Ramos (cell line): ENCODE measurements around the gene GRK3.

Experiments used
- in situ Hi-C: fragments of 300-500 bp; cut with MboI; formaldehyde crosslinking; loops from one replicate; pipeline ENCODE4 v1.14.3; 2022; ENCODE audit warnings: low sequenced_read_pairs; ENCODE audit not compliant: unreplicated experiment

Gene GRK3

GRCh38 chr22:25749420-25750169, 185.1 kb downstream of the GRK3 start:
- in situ Hi-C loops, result no loop called here

- in situ Hi-C loops, result no loop called here
Observed at GRCh38 chr22:25750569-25751173, 186.2 kb downstream of the GRK3 start.

- in situ Hi-C loops, result no loop called here
Observed at GRCh38 chr22:25751174-25751581, 186.7 kb downstream of the GRK3 start.

GRCh38 chr22:25752615-25753214, 188.2 kb downstream of the GRK3 start:
- in situ Hi-C loops, result no loop called here

GRCh38 chr22:25753252-25753651, 188.8 kb downstream of the GRK3 start:
- in situ Hi-C loops, result no loop called here

- in situ Hi-C loops, result no loop called here
Observed at GRCh38 chr22:25754527-25755202, 190.2 kb downstream of the GRK3 start.

- in situ Hi-C loops, result no loop called here
Observed at GRCh38 chr22:25757686-25758085, 193.2 kb downstream of the GRK3 start.

- in situ Hi-C loops, result no loop called here
Observed at GRCh38 chr22:25758316-25758715, 193.8 kb downstream of the GRK3 start.

- in situ Hi-C loops, result no loop called here
Observed at GRCh38 chr22:25759825-25760231, 195.4 kb downstream of the GRK3 start.

GRCh38 chr22:25760294-25760693, 195.8 kb downstream of the GRK3 start:
- in situ Hi-C loops, result no loop called here

- in situ Hi-C loops, result no loop called here
Observed at GRCh38 chr22:25760848-25761595, 196.5 kb downstream of the GRK3 start.

- in situ Hi-C loops, result no loop called here
Observed at GRCh38 chr22:25762147-25762546, 197.7 kb downstream of the GRK3 start.

- in situ Hi-C loops, result no loop called here
Observed at GRCh38 chr22:25763239-25763777, 198.8 kb downstream of the GRK3 start.

GRCh38 chr22:25764270-25765015, 200.0 kb downstream of the GRK3 start:
- in situ Hi-C loops, result no loop called here

GRCh38 chr22:25765016-25765367, 200.5 kb downstream of the GRK3 start:
- in situ Hi-C loops, result no loop called here

- in situ Hi-C loops, result no loop called here
Observed at GRCh38 chr22:25765801-25766200, 201.3 kb downstream of the GRK3 start.

- in situ Hi-C loops, result no loop called here
Observed at GRCh38 chr22:25766418-25766817, 201.9 kb downstream of the GRK3 start.

- in situ Hi-C loops, result loop anchor here (5.0 to 10.0 kb wide), 2 partner anchors 308 to 554 kb away; no protein-coding TSS in a partner anchor
Observed at GRCh38 chr22:25770333-25770732, 205.9 kb downstream of the GRK3 start.

GRCh38 chr22:25772288-25772687, 207.8 kb downstream of the GRK3 start:
- in situ Hi-C loops, result loop anchor here (5.0 to 10.0 kb wide), 2 partner anchors 310 to 553 kb away; no protein-coding TSS in a partner anchor
